COR-L47 (cell line): ENCODE results near the gene ZFP90.
A peak's percentile ranks its signal among the peaks of the same experiment; 100 is the strongest.
"Not testable (repeated sequence)": the region's sequence is repeated elsewhere in the genome, so short reads cannot be mapped to it uniquely, and the experiment has no call there.

Experiments used
- DNase-seq: peaks from one replicate; lab custom pipeline; 2025; lab: John Stamatoyannopoulos, UW

The ZFP90 gene

DNA sequence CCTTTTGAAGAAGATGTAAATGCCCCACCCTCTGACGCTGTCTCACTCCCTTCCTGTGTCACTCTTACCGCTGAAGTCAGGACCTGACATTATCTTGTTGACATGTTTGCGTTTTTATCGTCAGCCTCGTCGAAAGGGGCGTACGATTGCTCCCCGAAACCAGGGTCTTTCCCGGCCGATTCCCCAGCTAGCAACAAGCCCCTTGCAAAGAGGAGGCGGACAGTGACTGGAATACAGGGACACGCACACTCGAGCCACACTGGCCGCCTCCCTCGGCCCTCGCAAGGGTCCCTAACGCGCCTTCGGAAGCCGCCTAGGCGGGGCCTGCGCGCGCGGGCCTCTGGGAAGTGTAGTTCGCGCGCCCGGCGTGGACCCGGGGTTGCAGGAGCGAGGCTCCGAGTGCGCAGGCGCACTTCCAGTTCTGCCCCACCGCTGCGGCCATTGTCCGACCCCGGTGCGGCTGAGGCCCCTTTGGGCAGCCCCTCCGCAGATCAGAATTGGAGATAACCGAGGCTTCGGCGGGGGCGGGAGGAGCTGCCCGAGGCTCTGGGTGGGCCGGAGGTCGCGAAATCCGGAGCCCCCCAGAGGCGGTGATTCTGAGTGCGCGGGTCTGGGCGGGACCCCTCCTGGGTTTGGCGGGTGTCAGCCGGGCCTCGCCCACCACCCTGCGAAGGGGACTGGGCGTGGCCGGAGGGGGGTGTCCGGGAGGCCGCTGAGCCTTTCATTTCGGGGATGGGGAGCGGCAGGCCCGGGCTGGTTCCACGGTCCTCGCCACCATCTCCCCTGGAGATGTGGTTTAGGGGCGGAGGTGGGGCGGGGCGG is at the start of gene ZFP90:
TSS of gene ZFP90 (plus strand) at position 412 of the 822 bp plus-strand sequence. CDS start 502 bp downstream, outside the sequence.
- peak; percentile 88 for DNase-seq

DNA sequence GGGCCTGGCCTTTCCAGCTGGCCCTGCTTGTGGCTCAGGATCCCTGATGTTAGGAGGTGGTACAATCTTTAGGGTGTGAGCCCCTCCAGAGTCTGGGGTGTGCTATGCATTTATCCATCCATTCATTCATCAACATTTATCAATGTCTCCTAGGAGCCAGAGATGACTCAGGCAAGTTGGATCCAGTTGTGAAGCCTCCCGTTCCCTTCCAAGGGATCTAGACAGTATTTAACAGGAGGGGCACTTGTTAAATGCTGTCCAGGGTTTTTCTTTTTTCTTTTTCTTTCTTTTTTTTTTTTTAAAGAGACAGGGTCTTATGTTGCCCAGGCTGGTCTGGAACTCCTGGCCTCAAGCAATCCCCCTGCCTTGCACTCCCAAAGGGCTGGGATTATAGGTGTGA is 48.7 kb upstream of the ZFP90 start:
- no peak for DNase-seq

DNA sequence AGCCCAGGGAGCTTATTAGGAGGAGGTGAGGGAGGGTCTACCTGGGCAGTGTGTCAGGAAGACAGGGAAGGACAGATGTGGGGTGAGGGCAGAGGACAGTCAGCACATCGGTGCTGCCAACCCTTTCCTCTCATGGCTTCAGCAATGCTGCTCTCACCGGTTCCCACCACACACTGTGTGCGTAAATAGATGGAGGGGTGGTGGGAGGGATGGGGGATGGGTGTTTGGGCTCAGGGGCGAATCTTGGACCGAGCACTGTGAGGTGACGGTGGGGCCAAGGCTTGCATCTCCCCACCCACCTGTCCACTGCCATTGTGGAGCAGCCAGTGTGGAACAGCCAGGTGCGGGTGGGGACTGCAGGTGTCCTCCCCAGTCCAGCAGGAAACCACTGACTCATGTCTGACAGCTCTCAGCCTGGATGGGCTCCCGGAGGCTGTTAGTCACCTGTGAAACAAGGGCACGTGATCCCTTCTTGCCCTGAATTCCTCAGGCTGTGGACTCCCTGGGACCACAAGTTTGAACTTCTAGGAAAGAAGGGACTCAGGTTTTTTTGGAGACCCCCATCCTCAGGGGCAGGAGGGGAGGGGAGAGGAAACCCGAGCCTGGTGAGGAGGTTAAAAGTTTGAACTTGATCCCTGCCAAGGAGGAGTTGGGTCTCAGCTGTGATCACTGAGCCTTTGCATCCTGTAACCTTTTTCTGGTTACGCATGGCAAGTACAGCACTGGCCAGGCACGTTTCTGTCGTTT is 48.1 kb upstream of the ZFP90 start:
- peak; percentile 88 for DNase-seq

DNA sequence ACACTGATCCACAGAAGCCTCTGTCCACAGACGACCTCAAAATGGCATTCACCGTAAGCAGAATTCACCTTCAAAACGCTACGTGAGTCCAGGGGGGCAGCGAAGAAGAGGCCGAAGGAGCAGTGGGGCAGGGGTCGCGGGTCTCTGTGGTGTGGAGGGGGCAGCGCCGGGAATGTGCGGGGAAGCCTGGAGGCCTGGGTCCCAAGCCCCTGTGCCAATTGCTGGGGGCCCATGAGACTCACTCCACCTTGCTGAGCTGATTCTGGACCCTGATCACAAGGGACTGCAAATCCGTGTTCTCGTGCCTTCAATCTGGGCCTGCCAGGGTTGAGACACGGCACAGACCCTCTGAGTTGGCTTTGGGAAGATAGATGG is 47.5 kb upstream of the ZFP90 start:
- DNase-seq, result no peak

DNA sequence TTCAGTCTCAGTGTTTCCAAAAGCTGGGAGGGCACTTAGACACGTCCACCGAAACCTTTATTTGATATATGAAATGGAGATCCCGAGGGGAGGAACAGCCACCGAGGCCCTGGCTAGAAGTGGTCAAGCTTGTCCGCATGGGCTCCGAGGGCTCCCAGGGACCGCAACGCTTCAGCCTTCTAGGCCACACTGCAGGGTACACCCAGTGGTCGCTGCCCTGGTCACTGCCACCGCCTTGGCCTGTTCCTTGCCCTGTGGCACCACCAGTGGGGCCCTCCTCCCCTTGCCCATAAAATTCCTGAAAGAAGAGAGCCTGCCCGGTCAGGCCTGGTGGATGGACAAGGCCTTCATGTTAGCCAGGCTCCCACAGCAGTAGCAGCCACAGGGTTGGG is 46.9 kb upstream of the ZFP90 start:
- DNase-seq, result no peak

DNA sequence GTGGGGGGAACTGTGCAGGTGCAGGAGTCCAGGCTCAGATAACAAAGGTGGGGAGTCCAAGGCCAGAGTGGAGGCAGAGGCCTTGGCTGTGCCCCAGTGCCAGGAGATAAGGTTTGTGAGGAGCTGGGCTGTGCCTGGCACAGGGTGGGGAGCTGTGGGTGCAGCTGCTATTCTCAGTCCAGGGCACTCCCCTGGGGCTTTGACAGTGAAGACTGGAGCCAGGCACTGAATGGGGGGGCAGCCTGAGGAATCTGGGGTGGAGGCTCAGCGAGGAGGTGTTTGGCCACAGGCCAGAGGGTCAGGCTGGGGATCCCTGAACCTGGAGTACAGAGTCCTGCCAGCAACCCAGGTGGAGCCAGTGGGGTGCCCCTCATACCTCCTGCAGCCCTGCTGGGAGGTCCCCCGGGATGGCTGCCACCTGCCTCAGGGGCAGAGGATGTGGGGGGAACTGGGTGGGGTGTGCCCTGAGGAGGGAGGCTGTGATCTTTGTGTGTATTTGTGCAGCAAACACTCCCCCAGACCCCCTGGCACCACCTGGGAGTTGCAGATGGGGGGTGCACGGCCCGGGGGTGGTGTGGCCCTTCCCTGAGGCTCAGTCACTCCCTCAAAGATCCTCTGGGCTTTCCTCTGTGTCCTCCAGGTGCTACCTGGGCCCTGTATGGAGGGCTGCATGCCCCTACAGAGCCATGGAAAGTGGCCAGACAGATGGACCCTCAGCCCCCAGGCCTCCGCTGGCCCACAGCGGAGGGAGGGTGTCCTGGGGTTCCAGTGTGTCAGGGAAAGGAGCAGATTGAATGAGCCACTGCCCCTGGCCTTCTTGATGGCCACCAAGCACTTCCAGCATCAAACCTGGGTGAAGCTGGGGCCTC is 46.3 kb upstream of the ZFP90 start:
- peak; percentile 62 for DNase-seq

DNA sequence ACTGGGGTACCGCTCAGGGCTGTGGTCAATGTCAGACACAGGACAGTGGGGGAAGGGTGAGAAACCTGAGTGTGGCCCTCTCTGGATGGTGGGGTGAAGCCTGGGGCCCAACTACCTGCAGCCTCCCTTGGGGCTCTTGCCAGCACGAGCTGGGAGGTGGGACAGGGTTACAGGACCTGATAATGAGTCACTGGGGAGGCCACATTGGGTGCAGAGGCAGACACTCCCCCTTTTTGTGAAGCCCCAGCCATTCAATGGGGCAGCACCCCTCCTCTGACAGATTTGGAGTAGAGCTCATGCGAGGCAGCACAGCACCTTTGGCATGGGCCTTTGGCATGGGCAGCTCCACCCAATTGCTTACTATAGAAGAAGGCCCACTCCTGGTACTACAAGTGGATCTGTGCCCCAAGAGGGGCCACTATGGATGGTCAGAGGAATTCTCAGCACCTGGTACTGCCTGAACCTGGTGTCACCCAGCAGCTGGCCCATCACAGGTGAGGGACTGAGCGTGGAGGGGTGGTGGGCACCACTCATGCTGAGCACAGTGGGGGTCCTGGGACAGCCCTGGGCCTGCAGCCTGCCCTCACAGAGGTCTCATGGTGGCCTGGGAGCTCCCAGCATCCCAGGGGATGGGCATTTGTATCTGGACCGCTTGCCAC is 45.5 kb upstream of the ZFP90 start:
- DNase-seq, result no peak

DNA sequence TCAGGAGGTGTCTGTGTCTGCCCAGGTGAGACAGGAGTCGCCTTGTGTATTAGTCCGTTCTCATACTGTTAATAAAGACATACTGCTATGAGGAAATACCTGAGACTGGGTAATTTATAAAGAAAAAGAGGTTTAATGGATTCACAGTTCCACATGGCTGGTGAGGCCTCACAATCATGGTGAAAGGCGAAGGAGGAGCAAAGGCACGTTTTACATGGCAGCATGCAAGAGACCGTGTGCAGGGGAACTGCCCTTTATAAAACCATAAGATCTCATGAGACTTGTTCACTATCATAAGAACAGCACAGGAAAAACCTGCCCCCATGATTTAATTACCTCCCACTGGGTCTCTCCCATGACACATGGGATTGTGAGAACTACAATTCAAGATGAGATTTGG is 44.8 kb upstream of the ZFP90 start:
- DNase-seq, result not testable (repeated sequence)

DNA sequence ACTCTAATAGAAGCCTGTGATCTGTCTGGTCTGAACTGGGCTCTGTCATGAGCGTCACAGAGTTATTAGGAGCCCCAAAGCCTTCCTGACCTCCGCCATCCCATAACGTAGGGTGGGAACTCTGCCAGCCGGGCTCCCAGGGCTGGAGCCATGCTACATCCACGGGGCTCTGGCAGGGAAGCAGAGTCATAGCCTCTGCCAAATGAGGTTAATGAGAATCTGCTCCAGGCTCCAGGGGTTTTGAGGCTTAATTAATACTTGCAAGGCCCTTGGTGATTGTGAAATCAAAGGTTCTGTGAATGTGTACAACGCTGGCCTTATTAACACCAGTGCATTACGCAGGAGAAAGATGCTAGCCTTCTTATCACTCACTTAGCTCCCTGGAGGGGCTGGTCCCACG is 42.4 kb upstream of the ZFP90 start:
- DNase-seq, result no peak

DNA sequence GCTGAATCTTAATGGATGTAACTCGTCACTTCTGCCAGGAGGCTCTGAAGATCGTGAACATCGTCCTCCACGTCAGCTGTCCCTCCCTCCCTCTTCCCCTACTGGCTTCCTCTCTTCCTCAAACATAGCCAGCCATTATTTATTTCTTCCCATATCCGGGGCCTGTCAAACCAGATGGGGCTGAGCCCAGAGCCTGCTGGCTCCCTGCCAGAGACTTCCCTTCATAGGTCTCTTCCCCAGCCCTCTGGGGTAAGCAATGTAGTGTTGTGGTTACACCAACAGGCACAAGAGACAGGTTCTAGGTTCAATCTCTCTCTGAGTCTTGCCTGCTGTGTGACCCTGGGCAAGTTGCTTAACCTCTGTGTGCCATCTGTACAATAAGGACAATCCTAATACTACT is 40.1 kb upstream of the ZFP90 start:
- peak; percentile 62 for DNase-seq

DNA sequence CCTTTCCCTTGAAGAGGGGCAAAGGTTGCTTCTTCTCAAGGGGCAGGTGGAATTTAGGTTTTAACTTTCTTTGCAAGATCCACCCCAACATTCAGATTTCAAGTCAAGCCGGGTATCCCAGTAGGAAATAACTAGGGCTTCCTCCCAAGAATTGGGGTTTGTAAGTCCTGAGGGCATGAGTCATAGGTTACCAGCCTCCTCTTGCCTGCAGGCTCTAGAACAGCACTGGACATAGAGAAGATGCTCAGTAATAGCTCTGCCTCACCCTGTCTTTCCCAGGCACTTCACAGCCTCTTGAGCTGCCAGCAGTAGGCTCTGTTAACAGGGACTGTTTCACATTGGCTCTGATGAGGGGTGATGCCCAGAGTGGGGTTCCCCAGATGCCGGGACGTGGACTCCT is 35.8 kb upstream of the ZFP90 start:
- no peak for DNase-seq

DNA sequence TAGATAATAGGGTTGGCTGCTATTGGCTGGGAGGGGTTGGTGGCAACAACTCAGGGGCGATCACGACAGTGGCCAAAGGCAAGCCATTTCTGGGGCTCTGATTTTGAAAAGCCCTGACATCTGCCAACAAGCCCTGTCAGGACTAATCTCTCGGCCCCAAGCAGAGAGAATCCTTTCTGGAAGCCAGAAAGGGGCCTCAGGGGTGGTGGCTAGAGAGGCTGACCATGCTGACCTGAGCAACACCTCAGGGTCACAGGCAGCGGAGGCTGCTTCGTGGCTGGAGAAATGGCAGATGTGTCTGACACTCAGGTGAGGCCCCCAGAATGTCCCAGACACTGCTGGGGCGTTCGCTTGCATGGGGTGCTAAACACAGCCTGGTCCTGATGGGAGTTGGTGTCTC is 35.0 kb upstream of the ZFP90 start:
- no peak for DNase-seq

DNA sequence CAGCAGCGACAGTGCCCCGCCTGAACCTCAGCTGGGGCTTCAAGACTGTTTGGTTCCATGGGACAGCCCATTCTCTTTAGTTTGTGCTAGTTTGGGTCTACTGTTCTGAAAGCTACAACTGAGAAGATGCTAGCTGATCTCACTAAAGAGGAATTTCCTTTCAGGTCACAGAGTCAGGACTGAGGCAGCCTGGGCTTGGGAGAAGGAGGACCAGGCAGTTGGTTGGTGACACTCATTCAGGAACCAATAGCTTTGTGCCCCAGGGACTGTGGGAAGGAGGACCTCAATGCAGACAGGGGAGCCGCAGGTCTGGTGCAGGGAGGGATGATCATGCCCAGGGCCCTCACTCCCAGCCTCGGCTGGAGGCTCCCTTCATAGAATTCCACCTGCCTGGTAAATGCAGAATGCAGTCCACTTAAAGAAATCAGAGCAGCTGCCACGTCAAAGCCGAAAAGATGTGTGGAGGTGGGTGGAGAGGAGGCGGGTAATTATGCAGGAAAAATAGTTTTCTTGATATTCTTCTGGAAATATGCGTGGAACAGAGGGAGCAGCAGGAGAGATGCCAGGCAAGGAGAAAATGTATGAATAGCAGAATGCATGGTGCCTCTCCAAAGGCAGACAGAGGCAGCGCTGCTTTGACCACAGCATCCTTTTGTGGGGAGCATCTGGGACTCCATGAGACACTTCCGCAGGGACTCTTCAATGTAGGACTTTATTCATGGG is 32.6 kb upstream of the ZFP90 start:
- DNase-seq, result no peak

DNA sequence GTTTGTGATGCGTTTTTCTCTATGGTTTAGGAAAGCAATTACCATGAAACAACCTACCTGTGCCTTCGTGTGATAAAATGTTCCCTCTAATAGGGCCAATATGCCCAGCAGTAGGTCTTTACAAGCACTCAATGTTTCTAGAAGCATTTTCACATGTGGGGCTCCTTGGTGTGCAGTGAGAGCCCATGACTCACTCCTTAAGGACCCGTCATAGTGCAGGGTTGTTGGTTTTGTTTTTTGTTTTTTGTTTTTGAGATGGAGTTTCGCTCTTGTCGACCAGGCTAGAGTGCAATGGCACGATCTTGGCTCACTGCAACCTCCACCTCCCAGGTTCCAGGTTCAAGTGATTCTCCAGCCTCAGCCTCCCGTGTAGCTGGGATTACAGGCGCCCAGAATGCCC is 31.1 kb upstream of the ZFP90 start:
- DNase-seq, result no peak

DNA sequence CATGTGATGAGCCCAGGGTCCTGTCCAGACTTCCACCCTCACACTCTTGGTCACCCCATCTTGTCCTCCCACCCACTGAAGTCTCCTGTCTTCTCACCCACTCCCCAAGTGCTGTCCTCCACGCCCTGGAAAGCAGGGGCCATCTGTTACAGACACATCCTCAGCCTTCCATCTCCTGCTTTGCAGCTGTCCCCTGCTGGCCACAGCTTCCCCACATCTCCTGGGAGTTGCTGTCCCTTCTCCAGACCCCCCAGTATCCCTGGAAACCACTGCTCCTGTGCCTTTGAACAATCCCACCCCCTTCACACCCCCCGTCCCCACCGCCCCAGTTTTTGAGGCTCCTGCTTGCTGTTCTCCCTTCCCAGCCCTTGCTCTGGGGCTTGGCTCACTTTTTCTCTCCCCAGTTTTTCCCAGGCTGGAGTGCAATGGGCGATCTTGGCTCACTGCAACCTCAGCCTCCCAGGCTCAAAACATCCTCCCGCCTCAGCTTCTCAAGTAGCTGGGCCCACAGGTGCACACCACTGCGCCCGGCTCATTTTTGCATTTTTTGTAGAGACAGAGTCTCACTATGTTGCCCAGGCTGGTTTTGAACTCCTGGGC is 30.4 kb upstream of the ZFP90 start:
- DNase-seq, result no peak

DNA sequence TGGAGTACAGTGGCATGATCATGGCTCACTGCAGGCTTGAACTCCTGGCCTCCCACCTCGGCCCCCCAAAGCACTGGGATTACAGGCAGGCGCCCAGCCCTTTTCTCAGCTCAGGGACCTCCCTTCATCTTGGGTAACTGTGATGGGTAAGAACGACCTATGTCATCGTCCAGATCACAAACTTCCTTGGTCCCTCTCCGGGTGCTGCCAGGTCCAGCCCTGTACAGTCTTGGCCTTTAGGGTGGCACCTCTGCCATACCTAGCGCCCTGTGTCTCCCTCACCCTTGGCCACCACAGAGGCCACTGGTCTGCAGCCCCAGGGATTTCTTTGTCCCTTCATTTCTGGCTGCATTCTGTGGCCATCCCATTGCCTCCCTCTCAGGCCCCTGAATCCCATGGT is 29.7 kb upstream of the ZFP90 start:
- DNase-seq, result no peak

DNA sequence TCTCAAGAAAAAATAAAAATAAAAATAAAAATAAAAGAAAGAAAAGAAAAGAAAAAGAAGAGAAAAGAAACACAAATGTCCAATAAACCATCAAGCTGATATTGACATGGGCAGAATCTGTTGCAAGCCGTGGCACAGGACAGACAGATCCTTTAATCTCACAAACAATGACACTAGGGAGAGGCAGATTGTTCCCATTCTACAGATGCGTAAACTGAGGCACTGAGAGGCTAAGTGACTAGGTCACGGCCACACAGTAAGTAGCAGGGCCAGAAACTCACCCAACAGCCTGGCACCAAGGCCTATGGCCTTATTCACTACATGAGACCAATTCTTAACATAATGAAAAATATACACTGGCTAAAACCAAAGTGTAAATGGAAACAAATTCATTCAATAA is 28.3 kb upstream of the ZFP90 start:
- no peak for DNase-seq

DNA sequence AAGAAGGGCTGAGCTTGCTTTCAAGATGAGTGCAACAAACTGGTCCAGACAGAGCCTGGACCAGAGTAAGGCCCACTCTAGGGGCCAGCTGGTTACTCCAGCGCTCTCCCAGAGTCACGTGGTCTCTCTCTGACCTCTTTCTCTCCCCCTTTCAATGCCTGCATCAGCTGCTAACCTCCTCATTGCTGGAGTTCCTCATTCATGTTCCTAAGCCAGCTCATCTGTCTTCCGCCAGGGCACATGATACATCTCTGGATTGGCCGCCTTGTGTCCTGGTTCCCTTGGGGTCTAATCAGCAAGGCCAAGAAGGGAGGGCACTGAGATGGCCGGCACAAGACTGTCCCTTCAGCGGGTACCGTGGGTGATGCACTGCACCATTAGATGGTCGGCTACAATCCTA is 26.9 kb upstream of the ZFP90 start:
- no peak for DNase-seq

DNA sequence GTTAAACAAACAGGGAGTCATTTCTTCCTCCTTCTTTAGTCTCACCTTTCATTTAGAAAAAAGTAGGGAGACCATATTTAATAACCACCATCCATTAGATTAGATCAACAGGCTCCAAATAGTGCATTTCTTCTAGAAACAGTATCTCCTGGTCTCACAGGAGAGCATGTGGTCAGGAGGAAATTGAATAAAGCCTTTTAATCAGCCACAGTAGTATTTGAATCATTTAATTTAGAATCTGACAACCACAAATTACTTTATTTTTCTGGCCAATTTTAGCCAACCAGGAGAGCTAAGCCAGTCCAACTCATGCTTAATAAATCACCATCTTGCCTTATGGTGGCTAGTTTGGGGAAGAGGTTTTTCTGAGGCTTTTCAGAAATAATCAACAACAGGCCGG is 26.3 kb upstream of the ZFP90 start:
- DNase-seq, result no peak

DNA sequence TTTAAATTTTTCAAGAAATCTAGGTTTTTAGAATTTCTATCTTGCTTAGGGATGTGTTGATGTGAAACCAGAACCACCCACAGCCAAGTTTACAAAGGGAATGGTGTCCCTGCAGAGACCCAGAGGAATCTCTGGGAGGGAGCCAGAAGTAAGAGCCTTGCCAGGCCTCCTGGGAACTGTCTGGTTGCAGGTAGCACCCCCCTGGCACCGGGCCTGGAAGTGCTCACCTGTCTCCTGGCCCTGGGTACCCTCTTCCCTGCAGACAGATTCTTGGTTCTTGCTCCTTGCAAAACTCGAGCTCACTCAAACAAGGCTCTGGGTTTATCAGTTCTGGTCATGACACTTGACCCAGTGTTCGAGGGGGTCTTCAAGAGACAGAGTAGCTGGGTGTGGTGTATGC is 24.6 kb upstream of the ZFP90 start:
- DNase-seq, result no peak

DNA sequence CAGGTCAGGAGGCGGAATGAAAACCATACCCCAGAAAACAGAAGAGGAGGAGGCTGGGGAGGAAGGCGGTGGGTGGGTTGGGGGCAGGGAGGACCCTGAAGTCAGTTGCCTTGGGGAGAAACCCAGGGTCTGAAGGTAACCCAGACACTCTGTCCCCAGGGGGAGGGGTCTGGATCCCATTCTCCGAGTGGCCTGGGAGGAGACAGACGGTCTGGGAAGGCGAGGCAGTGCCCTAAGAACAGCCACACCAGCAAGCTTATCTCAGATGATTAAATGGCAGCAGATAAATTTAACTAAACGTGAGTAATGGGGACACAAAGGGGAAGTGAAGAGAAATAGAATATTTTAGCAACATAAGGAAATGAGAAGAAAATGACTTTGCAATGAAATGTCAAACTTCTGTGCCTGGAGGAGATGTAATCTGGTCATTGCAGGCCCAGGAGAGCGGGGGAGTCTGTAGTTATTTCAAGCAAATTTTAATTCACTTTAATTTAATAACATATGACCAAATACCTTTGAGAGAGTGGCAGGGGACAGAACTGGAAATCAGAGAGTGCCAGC is 21.4 kb upstream of the ZFP90 start:
- no peak for DNase-seq
